ENCODE data around the gene SLC35G3.
"Not testable (repeated sequence)": the region's sequence is repeated elsewhere in the genome, so short reads cannot be mapped to it uniquely, and the experiment has no call there.

The SLC35G3 gene

GRCh38 chr17:35210741-35211140 lies 16.5 kb upstream of the SLC35G3 start:
- DNase-seq (ENCODE audit: low spot score) = no peak

GRCh38 chr17:35202582-35202981 lies 8.4 kb upstream of the SLC35G3 start:
- not testable (repeated sequence) for DNase-seq (ENCODE audit: low spot score)

GRCh38 chr17:35195062-35195461 lies 869 bp upstream of the SLC35G3 start:
- not testable (repeated sequence) for DNase-seq (ENCODE audit: low spot score)

- no peak for DNase-seq (ENCODE audit: low spot score)
Observed at GRCh38 chr17:35192708-35193107, 1.5 kb downstream of the SLC35G3 start.

- DNase-seq (ENCODE audit: low spot score) = no peak
Observed at GRCh38 chr17:35191001-35191695, 3.0 kb downstream of the SLC35G3 start.

- DNase-seq (ENCODE audit: low spot score) = peak; percentile 16
Observed at GRCh38 chr17:35189291-35189690, 4.9 kb downstream of the SLC35G3 start.

- DNase-seq (ENCODE audit: low spot score) = no peak
Observed at GRCh38 chr17:35188111-35188510, 6.1 kb downstream of the SLC35G3 start.

- DNase-seq (ENCODE audit: low spot score) = no peak
Observed at GRCh38 chr17:35187481-35187880, 6.7 kb downstream of the SLC35G3 start.

- DNase-seq (ENCODE audit: low spot score) = no peak
Observed at GRCh38 chr17:35185849-35186248, 8.3 kb downstream of the SLC35G3 start.

GRCh38 chr17:35184274-35184673 lies 9.9 kb downstream of the SLC35G3 start:
- DNase-seq (ENCODE audit: low spot score) = no peak

- no peak for DNase-seq (ENCODE audit: low spot score)
Observed at GRCh38 chr17:35183332-35183731, 10.9 kb downstream of the SLC35G3 start.

GRCh38 chr17:35179379-35179778 lies 14.8 kb downstream of the SLC35G3 start:
- DNase-seq (ENCODE audit: low spot score) = not testable (repeated sequence)

GRCh38 chr17:35176897-35177296 lies 17.3 kb downstream of the SLC35G3 start:
- DNase-seq (ENCODE audit: low spot score) = no peak

- no peak for DNase-seq (ENCODE audit: low spot score)
Observed at GRCh38 chr17:35175638-35176415, 18.4 kb downstream of the SLC35G3 start.

- DNase-seq (ENCODE audit: low spot score) = no peak
Observed at GRCh38 chr17:35174835-35175334, 19.3 kb downstream of the SLC35G3 start.

GRCh38 chr17:35172321-35172720 lies 21.9 kb downstream of the SLC35G3 start:
- DNase-seq (ENCODE audit: low spot score) = not testable (repeated sequence)

- no peak for DNase-seq (ENCODE audit: low spot score)
Observed at GRCh38 chr17:35171834-35172233, 22.4 kb downstream of the SLC35G3 start.

- DNase-seq (ENCODE audit: low spot score) = no peak
Observed at GRCh38 chr17:35170968-35171771, 23.0 kb downstream of the SLC35G3 start.

- DNase-seq (ENCODE audit: low spot score) = no peak
Observed at GRCh38 chr17:35169835-35170363, 24.3 kb downstream of the SLC35G3 start.

GRCh38 chr17:35167666-35168065 lies 26.5 kb downstream of the SLC35G3 start:
- no peak for DNase-seq (ENCODE audit: low spot score)

GRCh38 chr17:35167046-35167445 lies 27.1 kb downstream of the SLC35G3 start:
- DNase-seq (ENCODE audit: low spot score) = no peak

GRCh38 chr17:35166526-35166925 lies 27.7 kb downstream of the SLC35G3 start:
- DNase-seq (ENCODE audit: low spot score) = no peak
